K562 (cell line): ENCODE measurements around the gene OTULINL. TPM values are rescaled to one million over a fixed set of nuclear protein-coding genes. Genes with fewer than 3 reads are reported as not detected.

Experiments
- ATAC-seq: fragments of 200-7000 bp; cut with Tn5 transposase; 3 replicates; pipeline ENCODE4 v1.9.1; 2020; ENCODE audit warnings: moderate library complexity
- BruUV-seq: library from RNA; stranded (reverse); fragments of 400-500 nt; replicated peaks from 2 replicates; lab custom pipeline; 2021; lab: Mats Ljungman, UMichigan
- CTCF ChIA-PET: fragments of 300-600 bp; formaldehyde crosslinking; extraction: SDS; loops from one replicate; lab custom pipeline; 2021; ENCODE audit warnings: low intra/inter-chr PET ratio; lab: Yijun Ruan, JAX
- POLR2A ChIA-PET: fragments of 300-600, 350-650 bp; sonication (Branson Sonifier 250); formaldehyde crosslinking; extraction: SDS; loops from one replicate; lab custom pipeline; 2021; ENCODE audit warnings: antibody characterized with exemption, inconsistent platforms; lab: Yijun Ruan, JAX
- DNase-seq, 4 experiments: peaks; one replicate each; pipeline versions ENCODE4 v3.0.0 to v3.0.0-alpha.2; 2011 to 2018; ENCODE audit warnings: low spot score in 3 of 4, mixed read lengths in 3 of 4; ENCODE audit errors: extremely low read depth in 1 of 4
- FAIRE-seq: peaks from 2 replicates; lab custom pipeline; 2011; peaks lifted over from hg19 to GRCh38; lab: Jason Lieb, UNC
- H2AFZ ChIP-seq: 2 replicates; pipeline ENCODE4 v1.6.0; 2011; ENCODE audit warnings: low read depth, low read length, control low read depth, inconsistent platforms
- H3K27ac ChIP-seq: fragments of 200-600 bp; 3 replicates; pipeline ENCODE4 v1.8.0; 2011; ENCODE audit warnings: low read depth, mild to moderate bottlenecking, control low read depth, inconsistent platforms, low read length, moderate library complexity, mixed read lengths; ENCODE audit errors: extremely low read depth
- H3K27me3 ChIP-seq, 2 experiments: fragments of 300-600 bp in 1 of 2; 2 replicates in 1 of 2; 3 replicates in 1 of 2; pipeline versions ENCODE4 v1.6.0 to v1.8.0; 2011; ENCODE audit warnings: inconsistent platforms in 2 of 2, low read length in 2 of 2, mild to moderate bottlenecking in 1 of 2, mixed read lengths in 1 of 2, moderate library complexity in 1 of 2; ENCODE audit not compliant: control insufficient read depth in 2 of 2, insufficient read depth in 2 of 2
- H3K36me3 ChIP-seq: fragments of 300-600 bp; 3 replicates; pipeline ENCODE4 v1.8.0; 2011; ENCODE audit warnings: mild to moderate bottlenecking, low read length, inconsistent platforms; ENCODE audit not compliant: control insufficient read depth, insufficient read depth
- H3K4me1 ChIP-seq, 2 experiments: fragments of 200-600 bp in 1 of 2; replicated peaks in 1 of 2; 2 replicates in 1 of 2; 3 replicates in 1 of 2; pipeline versions ENCODE4 v1.5.1 to v1.8.0; 2011; ENCODE audit warnings: inconsistent platforms in 2 of 2, low read length in 2 of 2, mild to moderate bottlenecking in 1 of 2, mixed read lengths in 1 of 2, moderate library complexity in 1 of 2; ENCODE audit not compliant: control insufficient read depth in 2 of 2, insufficient read depth in 2 of 2
- H3K4me2 ChIP-seq: 2 replicates; pipeline ENCODE4 v1.6.1; 2011; ENCODE audit warnings: low read length, control low read depth, inconsistent platforms, mixed read lengths; ENCODE audit not compliant: insufficient read depth
- H3K4me3 ChIP-seq: fragments of 200-600 bp; sonication (generic), shearing (Covaris generic); 2 replicates; pipeline ENCODE4 v1.5.1; 2016; ENCODE audit warnings: control low read depth, inconsistent platforms
- H3K79me2 ChIP-seq: fragments of 200-600 bp; 3 replicates; pipeline ENCODE4 v1.8.0; 2011; ENCODE audit warnings: low read length, inconsistent platforms; ENCODE audit not compliant: control insufficient read depth, insufficient read depth
- H3K9ac ChIP-seq, 2 experiments: 2 replicates each; pipeline versions ENCODE4 v1.6.0 to v1.6.1; 2011; ENCODE audit warnings: low read depth in 2 of 2, low read length in 2 of 2, control low read depth in 1 of 2, inconsistent platforms in 1 of 2, mild to moderate bottlenecking in 1 of 2, mixed read lengths in 1 of 2; ENCODE audit not compliant: insufficient read depth in 1 of 2
- H3K9me1 ChIP-seq: one replicate; pipeline ENCODE4 v1.6.0; 2011; ENCODE audit warnings: inconsistent platforms, mild to moderate bottlenecking, low read length, moderate library complexity; ENCODE audit not compliant: control insufficient read depth, insufficient read depth
- H3K9me3 ChIP-seq: replicated peaks from 2 replicates; pipeline ENCODE4 v1.5.1; 2011; ENCODE audit warnings: low read depth, low read length, inconsistent platforms; ENCODE audit not compliant: control insufficient read depth, insufficient read depth
- H4K20me1 ChIP-seq: replicated peaks from 2 replicates; pipeline ENCODE4 v1.6.1; 2011; ENCODE audit warnings: low read length, inconsistent platforms, mixed read lengths; ENCODE audit not compliant: control insufficient read depth, insufficient read depth
- AFF1 ChIP-seq, 2 experiments: fragments of 450-650 bp; IDR thresholded peaks; 2 replicates each; pipeline ENCODE4 v1.6.1; 2018; ENCODE audit warnings: mild to moderate bottlenecking in 2 of 2, low read depth in 1 of 2; ENCODE audit not compliant: partially characterized antibody in 2 of 2
- EHMT2 ChIP-seq: fragments of 450-650 bp; IDR thresholded peaks from 2 replicates; pipeline ENCODE4 v1.6.1; 2018; ENCODE audit warnings: antibody characterized with exemption
- HDAC2 ChIP-seq: fragments of 450-650 bp; IDR thresholded peaks from 2 replicates; pipeline ENCODE4 v1.6.1; 2016; ENCODE audit warnings: mild to moderate bottlenecking
- KDM1A ChIP-seq, 2 experiments: fragments of 450-650 bp; IDR thresholded peaks; 2 replicates each; pipeline ENCODE4 v1.6.1; 2016; ENCODE audit warnings: mild to moderate bottlenecking in 2 of 2
- MIER1 ChIP-seq: fragments of 450-650 bp; IDR thresholded peaks from 2 replicates; pipeline ENCODE4 v1.6.1; 2016; ENCODE audit warnings: antibody characterized with exemption, mild to moderate bottlenecking, low read depth
- RCOR1 ChIP-seq, 2 experiments: IDR thresholded peaks; 2 replicates each; pipeline ENCODE4 v1.6.1; 2012; ENCODE audit warnings: low read depth in 2 of 2, low read length in 2 of 2, borderline replicate concordance in 1 of 2, improper control_type of control experiment in 1 of 2
- TEAD4 ChIP-seq, 2 experiments: sonication (generic) in 1 of 2; formaldehyde crosslinking in 1 of 2; IDR thresholded peaks; 2 replicates each; pipeline versions ENCODE4 v1.6.1 to v1.8.0; 2012 to 2022; ENCODE audit warnings: borderline replicate concordance in 1 of 2, inconsistent platforms in 1 of 2, low read length in 1 of 2, mild to moderate bottlenecking in 1 of 2, missing genetic modification reagents in 1 of 2
- ZNF197 ChIP-seq: fragments of 200-800 bp; sonication (Bioruptor generic); IDR thresholded peaks from 2 replicates; pipeline ENCODE4 v1.6.1; 2016; ENCODE audit warnings: low read depth, missing genetic modification characterization, missing compliant biosample characterization
- ZNF766 ChIP-seq: fragments of 200-800 bp; sonication (Bioruptor generic); conservative IDR thresholded peaks from 2 replicates; pipeline ENCODE4 v1.6.1; 2016; ENCODE audit warnings: missing genetic modification characterization, missing compliant biosample characterization
- WGBS: fragments of 100-300 bp; shearing (Covaris generic); methylation state at CpG from one replicate; pipeline ENCODE4 v1.1.6; 2016; ENCODE audit warnings: low coverage, mixed read lengths; ENCODE audit not compliant: insufficient coverage; ENCODE audit errors: missing lambda C conversion rate; 5-methylcytosine and 5-hydroxymethylcytosine counted together
- in situ Hi-C: fragments of 300-500 bp; cut with MboI; formaldehyde crosslinking; loops from 4 replicates; pipeline ENCODE4 v1.15.0; 2018; ENCODE audit warnings: inconsistent platforms, mixed read lengths
- intact Hi-C: fragments of 100-400 bp; cut with micrococcal nuclease; formaldehyde crosslinking; loops from 2 replicates; pipeline ENCODE4 v1.14.2; 2022
- polyA plus RNA-seq, 8 experiments: library from polyadenylated mRNA; depleted of rRNA in 4 of 8; stranded (reverse) in 5 of 8; unstranded in 3 of 8; fragments of >200 nt; fragmentation: Nextera tagmentation in 2 of 8; fragmentation: Illumina TruSeq in 1 of 8; extraction: Ambion mirVana in 2 of 8; extraction: Trizol in 1 of 8; gene quantifications; 2 replicates each; pipeline versions ENCODE4 v1.2.1 to v1.2.3, GENCODE V29; 2011 to 2014; ENCODE audit warnings: inconsistent platforms in 1 of 8, missing spikeins in 1 of 8
- total RNA-seq, 7 experiments: library from RNA; depleted of rRNA in 6 of 7; stranded (reverse); fragments of >200 nt in 6 of 7; fragmentation: Illumina TruSeq in 2 of 7; extraction: Trizol in 2 of 7; gene quantifications; 2 replicates each; pipeline versions ENCODE4 v1.2.1 to v1.2.3, GENCODE V29; 2011 to 2021; ENCODE audit warnings: low replicate concordance in 1 of 7
- TF ChIP-seq, protein P1 (sequence below): fragments of 450-650 bp; IDR thresholded peaks from 2 replicates; pipeline ENCODE4 v1.6.1; 2016; ENCODE audit warnings: mild to moderate bottlenecking

The OTULINL gene
- total and polyA plus RNA-seq, 9 of the 15 experiments (the other 6 are each of a cell fraction or from before 2014, with no cell fraction given), result 0.13 to 0.18 TPM; not detected in 7

DNA sequence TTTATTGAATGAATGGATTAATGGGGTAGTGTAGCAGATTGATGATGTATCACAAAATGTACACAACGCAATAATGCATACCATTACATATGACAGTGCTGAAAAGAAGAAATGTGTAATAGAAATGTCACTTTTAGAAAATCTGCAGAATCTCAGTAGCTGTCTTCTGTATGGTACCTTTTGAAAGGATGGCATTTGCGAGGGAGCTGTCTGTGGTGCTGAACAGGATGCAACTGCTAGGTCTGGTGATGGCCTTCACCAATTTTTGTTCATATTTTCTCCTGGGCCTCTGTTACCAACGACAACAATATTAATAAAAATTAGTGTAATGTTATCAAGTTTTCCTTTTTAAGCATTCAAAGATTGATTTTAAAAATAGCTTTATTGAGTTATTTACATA, 46.8 kb downstream of the OTULINL start:
- no peak overlapping the region for H3K4me2 ChIP-seq
- H3K4me1 ChIP-seq, result no peaks in the 10 kb centered on the region
- H3K9me1 ChIP-seq, result no peaks in the 10 kb centered on the region
- no peak overlapping the region for H2AFZ ChIP-seq
- H3K9me3 ChIP-seq, result no peaks in the 10 kb centered on the region
- 0% methylated on average over 3 of the region's 3 CpGs for WGBS
- no peak overlapping the region for H3K4me3 ChIP-seq
- ATAC-seq (peak; percentile 73), DNase-seq (peak; percentile 47 to 61 (median 56)), FAIRE-seq (peak; percentile 85)
- in situ Hi-C loops (no loop called here), intact Hi-C loops (no loop called here)
- CTCF ChIA-PET, result no interaction called here
- H3K27me3 ChIP-seq, result no peaks in the 10 kb centered on the region
- H3K27ac ChIP-seq, result no peak overlapping the region
- POLR2A ChIA-PET, result interaction anchor here (0.6 kb wide), 1 partner anchor 43 kb away, joined by 3 read pairs; no protein-coding TSS in a partner anchor
- H3K79me2 ChIP-seq, result no peaks in the 10 kb centered on the region
- no peaks in the 10 kb centered on the region for H3K36me3 ChIP-seq
- H4K20me1 ChIP-seq, result no peaks in the 10 kb centered on the region
- no TSS peak for BruUV-seq
- H3K9ac ChIP-seq, result no peak overlapping the region
- TF ChIP-seq AFF1 (IDR thresholded peaks at IDR 0.05; ENCODE audit: low read depth in 1 of 2, partially characterized antibody in 2 of 2), result peak in 1 of 2 experiments; percentile 51
- peak; percentile 96 for TF ChIP-seq EHMT2
- TF ChIP-seq, protein P1, sequence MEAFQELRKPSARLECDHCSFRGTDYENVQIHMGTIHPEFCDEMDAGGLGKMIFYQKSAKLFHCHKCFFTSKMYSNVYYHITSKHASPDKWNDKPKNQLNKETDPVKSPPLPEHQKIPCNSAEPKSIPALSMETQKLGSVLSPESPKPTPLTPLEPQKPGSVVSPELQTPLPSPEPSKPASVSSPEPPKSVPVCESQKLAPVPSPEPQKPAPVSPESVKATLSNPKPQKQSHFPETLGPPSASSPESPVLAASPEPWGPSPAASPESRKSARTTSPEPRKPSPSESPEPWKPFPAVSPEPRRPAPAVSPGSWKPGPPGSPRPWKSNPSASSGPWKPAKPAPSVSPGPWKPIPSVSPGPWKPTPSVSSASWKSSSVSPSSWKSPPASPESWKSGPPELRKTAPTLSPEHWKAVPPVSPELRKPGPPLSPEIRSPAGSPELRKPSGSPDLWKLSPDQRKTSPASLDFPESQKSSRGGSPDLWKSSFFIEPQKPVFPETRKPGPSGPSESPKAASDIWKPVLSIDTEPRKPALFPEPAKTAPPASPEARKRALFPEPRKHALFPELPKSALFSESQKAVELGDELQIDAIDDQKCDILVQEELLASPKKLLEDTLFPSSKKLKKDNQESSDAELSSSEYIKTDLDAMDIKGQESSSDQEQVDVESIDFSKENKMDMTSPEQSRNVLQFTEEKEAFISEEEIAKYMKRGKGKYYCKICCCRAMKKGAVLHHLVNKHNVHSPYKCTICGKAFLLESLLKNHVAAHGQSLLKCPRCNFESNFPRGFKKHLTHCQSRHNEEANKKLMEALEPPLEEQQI, result no peak
- 0 out of 2 replicates have a peak, but pooled peaks have one; percentile 27 for TF ChIP-seq HDAC2
- peak; percentile 32; the same call in 1 of the 2 replicates for TF ChIP-seq TEAD4 (IDR thresholded peaks at IDR 0.05; ENCODE audit: low read length)
- no peak for TF ChIP-seq TEAD4 (CRISPR knock-in tag; IDR thresholded peaks at IDR 0.05; ENCODE audit: borderline replicate concordance)
- TF ChIP-seq KDM1A (IDR thresholded peaks at IDR 0.05), result 0 out of 4 replicates have a peak, but pooled peaks of 1 of the 2 experiments have one; percentile 16
- 0 out of 2 replicates have a peak, but pooled peaks have one; percentile 42 for TF ChIP-seq ZNF197 (CRISPR knock-in tag)
- TF ChIP-seq MIER1, result peak; percentile 92
- peak; percentile 53; the same call in 1 of the 2 replicates for TF ChIP-seq ZNF766 (CRISPR knock-in tag)
- TF ChIP-seq RCOR1 (IDR thresholded peaks at IDR 0.05; ENCODE audit: borderline replicate concordance in 1 of 2, low read depth in 2 of 2, low read length in 2 of 2), result 0 out of 4 replicates have a peak, but pooled peaks of 1 of the 2 experiments have one; percentile 58
